AG09309 (cell line): ENCODE results near the gene NSMCE4A.

Experiments
- DNase-seq: peaks from one replicate; pipeline ENCODE4 v3.0.0-alpha.2; 2010; ENCODE audit warnings: low read depth
- H3K4me3 ChIP-seq: 2 replicates; pipeline ENCODE4 v1.5.1; 2011; ENCODE audit warnings: mild to moderate bottlenecking, low read depth, low read length, moderate library complexity; ENCODE audit not compliant: control insufficient read depth
- TF ChIP-seq, protein P1 (sequence below): IDR thresholded peaks from 2 replicates; pipeline ENCODE4 v1.5.1; 2011; ENCODE audit warnings: mild to moderate bottlenecking, low read depth, low read length, inconsistent platforms; ENCODE audit not compliant: insufficient read depth, control insufficient read depth; ENCODE audit errors: missing control alignments

Gene NSMCE4A

DNA sequence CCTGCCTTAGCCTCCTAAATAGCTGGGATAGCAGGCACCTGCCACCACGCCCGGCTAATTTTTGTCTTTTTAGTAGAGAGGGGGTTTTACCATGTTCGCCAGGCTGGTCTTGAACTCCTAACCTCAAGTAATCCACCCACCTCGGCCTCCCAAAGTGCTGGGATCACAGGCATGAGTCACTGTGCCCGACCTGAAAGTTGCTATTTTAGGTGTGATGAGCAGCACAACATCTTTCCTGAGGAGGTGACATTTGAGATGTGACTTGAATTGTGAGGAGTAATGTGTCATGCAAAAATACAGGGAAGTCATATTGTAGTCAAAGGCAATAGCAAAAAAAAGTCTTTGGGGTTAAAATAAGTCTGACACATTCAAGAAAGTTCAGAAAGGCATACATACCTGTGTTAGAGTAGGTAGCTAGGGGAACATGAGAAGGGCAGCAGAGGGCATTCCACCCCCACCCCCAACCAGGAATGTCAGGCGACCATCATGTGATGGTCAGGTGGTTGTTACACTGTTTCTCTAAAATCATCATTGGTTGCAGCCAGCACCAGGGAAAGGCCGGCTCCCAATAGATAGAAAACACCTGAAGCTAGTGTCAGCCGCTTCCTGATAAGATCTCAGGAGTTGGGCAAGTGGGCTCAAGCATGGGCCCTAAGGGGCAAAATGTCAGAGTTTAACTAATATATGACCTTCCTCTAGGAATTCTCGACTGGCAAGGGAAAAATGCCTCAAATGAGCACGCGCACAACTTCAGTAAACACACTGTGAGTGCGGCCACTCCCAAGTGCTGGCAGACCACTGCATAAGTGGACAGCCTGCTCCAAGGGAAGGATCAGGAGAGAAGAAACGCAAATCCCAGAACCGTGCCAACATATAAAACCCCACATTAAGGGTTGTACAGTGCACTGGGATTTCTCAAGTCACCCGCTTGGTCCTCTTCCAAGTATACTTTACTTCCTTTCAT lies 13.6 kb upstream of the NSMCE4A start, which contains the start of gene TACC2:
Gene TACC2 (plus strand): TSS at position 803 of the 964 bp plus-strand sequence. CDS start 32,819 bp downstream, outside the sequence.
- TF ChIP-seq, protein P1, sequence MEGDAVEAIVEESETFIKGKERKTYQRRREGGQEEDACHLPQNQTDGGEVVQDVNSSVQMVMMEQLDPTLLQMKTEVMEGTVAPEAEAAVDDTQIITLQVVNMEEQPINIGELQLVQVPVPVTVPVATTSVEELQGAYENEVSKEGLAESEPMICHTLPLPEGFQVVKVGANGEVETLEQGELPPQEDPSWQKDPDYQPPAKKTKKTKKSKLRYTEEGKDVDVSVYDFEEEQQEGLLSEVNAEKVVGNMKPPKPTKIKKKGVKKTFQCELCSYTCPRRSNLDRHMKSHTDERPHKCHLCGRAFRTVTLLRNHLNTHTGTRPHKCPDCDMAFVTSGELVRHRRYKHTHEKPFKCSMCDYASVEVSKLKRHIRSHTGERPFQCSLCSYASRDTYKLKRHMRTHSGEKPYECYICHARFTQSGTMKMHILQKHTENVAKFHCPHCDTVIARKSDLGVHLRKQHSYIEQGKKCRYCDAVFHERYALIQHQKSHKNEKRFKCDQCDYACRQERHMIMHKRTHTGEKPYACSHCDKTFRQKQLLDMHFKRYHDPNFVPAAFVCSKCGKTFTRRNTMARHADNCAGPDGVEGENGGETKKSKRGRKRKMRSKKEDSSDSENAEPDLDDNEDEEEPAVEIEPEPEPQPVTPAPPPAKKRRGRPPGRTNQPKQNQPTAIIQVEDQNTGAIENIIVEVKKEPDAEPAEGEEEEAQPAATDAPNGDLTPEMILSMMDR, result no peak
- DNase-seq, result no peak
- H3K4me3 ChIP-seq, result no peak within 1 kb of the TSS

DNA sequence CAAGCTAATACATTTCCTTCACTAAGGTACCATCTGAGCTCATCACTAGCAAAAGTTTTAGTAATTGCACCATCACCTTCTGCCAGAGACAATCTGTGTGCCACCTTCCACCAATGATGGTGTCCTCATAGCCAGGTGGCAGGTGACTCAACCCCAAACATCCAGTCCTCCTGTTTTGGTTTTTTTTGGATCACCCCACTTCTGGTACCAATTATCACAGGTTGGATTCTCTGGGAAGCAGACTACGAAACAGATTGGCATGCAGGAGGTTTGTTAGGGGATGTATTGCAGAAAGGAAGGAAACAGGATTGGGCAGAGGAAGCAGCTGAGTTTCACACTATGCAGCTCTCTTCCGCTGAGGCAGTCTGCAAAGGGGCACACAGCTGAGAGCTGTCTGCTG lies 9.4 kb upstream of the NSMCE4A start:
- TF ChIP-seq, protein P1, result no peak
- H3K4me3 ChIP-seq, result no peak overlapping the region
- DNase-seq, result no peak

DNA sequence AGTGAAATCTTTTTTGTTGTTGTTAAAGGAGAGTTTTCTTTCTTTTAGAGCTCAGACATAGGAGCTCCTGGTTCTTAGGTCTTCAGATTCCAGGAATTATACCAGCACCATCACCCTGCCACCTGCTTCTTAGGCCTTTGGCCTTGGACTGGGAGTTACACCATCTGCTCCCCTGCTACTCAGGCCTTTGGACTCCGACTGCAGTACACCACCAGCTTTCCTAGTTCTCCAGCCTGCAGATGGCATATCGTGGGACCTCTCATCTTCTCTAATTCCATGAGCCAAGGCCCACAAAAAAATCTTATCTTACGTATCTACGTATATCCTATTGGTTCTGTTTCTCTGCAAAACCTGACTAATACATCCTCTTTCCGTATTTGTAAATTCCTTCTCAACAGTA lies 8.8 kb upstream of the NSMCE4A start:
- TF ChIP-seq, protein P1, result no peak
- H3K4me3 ChIP-seq, result no peak overlapping the region
- no peak for DNase-seq

DNA sequence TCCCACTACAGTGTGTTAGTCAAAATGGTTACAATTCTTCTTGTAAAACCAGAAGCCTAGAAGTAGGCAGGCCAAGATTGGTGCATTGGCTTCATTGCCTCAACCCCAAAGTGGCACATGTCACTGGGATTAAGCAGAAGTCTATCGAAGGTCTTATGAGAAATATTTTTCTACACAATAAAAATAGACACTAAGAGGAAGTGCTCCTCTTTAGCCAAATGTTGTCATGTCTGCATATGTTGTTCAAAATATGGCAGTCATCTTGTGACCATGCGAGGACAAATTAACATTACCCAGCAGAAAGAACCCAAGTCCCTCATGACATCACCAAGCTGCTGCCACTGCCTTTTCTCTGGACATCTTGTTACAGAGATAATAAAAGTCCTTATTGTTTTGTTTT lies 6.3 kb upstream of the NSMCE4A start:
- TF ChIP-seq, protein P1, result no peak
- no peak for DNase-seq
- no peak overlapping the region for H3K4me3 ChIP-seq

DNA sequence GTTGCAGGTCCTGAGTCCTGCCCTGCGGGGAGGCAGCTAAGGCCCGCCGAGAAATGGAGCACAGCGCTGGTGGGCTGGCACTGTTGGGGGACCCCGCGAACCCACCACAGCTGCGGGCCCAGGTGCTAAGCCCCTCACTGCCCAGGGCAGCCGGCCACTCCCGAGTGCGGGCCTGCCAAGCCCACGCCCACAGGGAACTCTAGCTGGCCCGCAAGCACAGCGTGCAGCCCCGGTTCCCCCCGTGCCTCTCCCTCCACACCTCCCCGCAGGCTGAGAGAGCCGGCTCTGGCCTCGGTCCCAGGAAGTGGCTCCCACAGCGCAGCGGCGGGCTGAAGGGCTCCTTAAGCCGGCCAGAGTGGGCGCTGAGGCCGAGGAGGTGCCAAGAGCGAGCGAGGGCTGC lies 3.5 kb upstream of the NSMCE4A start:
- no peak for DNase-seq
- no peak overlapping the region for H3K4me3 ChIP-seq
- TF ChIP-seq, protein P1, result no peak

- TF ChIP-seq, protein P1, result no peak
- H3K4me3 ChIP-seq, result no peak overlapping the region
- no peak for DNase-seq
These were observed 1.6 kb upstream of the NSMCE4A start for GRCh38 chr10:121976607-121977006.
